ENCODE measurements around the gene CPZ.

CPZ gene

GRCh38 chr4:8582941-8583654 is 9.5 kb upstream of the CPZ start:
- no peaks in the 10 kb centered on the region for H3K4me1 ChIP-seq (ENCODE audit: insufficient read depth, low read length)
- no peak overlapping the region for H3K4me3 ChIP-seq (ENCODE audit: low read depth in 1 of 2, low read length in 2 of 2)
- no peaks in the 10 kb centered on the region for H3K36me3 ChIP-seq (ENCODE audit: insufficient read depth, low read length)
- peaks cover 0 to 49% of the 10 kb centered on the region in 2 donors for H3K27me3 ChIP-seq (ENCODE audit: control insufficient read depth in 1 of 2, insufficient read depth in 2 of 2, low read length in 2 of 2)
- H3K9me3 ChIP-seq (ENCODE audit: low read length), result no peaks in the 10 kb centered on the region
- H3K9ac ChIP-seq (ENCODE audit: low read length), result no peak overlapping the region
- no peak overlapping the region for H3K27ac ChIP-seq (ENCODE audit: low read depth, low read length)

GRCh38 chr4:8583655-8584025 is 8.9 kb upstream of the CPZ start:
- H3K4me1 ChIP-seq (ENCODE audit: insufficient read depth, low read length), result no peaks in the 10 kb centered on the region
- H3K9me3 ChIP-seq (ENCODE audit: low read length), result no peaks in the 10 kb centered on the region
- no peak overlapping the region for H3K9ac ChIP-seq (ENCODE audit: low read length)
- H3K27me3 ChIP-seq (ENCODE audit: control insufficient read depth in 1 of 2, insufficient read depth in 2 of 2, low read length in 2 of 2), result peaks cover 0 to 52% of the 10 kb centered on the region in 2 donors
- H3K36me3 ChIP-seq (ENCODE audit: insufficient read depth, low read length), result no peaks in the 10 kb centered on the region
- no peak overlapping the region for H3K4me3 ChIP-seq (ENCODE audit: low read depth in 1 of 2, low read length in 2 of 2)
- no peak overlapping the region for H3K27ac ChIP-seq (ENCODE audit: low read depth, low read length)

DNA sequence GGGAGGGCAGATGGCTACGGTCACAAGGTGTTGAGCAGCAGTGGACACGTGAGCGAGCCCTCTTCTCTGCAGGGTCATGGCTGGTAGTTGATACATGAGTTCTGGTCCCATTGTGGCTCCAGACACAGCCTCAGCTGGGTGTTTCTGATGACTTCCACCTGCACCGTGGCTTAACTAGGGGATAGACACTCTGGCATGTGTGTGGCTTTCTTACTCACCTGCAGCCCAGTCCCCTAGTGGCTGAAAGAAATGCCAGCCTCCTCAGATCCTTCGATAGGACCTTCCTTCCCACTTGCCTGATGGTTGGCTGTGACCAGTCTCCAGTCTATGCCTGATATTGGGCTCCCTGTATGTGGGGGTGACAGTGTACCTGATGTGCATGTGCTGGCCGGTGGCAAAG is 7.4 kb upstream of the CPZ start:
- Histone ChIP-seq H3K9ac (ENCODE audit: low read length) (no peak overlapping the region), H3K27ac (ENCODE audit: low read depth, low read length) (no peak overlapping the region), H3K9me3 (ENCODE audit: low read length) (no peaks in the 10 kb centered on the region), H3K27me3 (ENCODE audit: control insufficient read depth in 1 of 2, insufficient read depth in 2 of 2, low read length in 2 of 2) (peaks cover 0 to 44% of the 10 kb centered on the region in 2 donors), H3K4me1 (ENCODE audit: insufficient read depth, low read length) (no peaks in the 10 kb centered on the region), H3K4me3 (ENCODE audit: low read depth in 1 of 2, low read length in 2 of 2) (no peak overlapping the region), H3K36me3 (ENCODE audit: insufficient read depth, low read length) (no peaks in the 10 kb centered on the region)

GRCh38 chr4:8585721-8586212 is 6.8 kb upstream of the CPZ start:
- no peaks in the 10 kb centered on the region for H3K36me3 ChIP-seq (ENCODE audit: insufficient read depth, low read length)
- no peaks in the 10 kb centered on the region for H3K4me1 ChIP-seq (ENCODE audit: insufficient read depth, low read length)
- no peak overlapping the region for H3K27ac ChIP-seq (ENCODE audit: low read depth, low read length)
- H3K9me3 ChIP-seq (ENCODE audit: low read length), result no peaks in the 10 kb centered on the region
- H3K27me3 ChIP-seq (ENCODE audit: control insufficient read depth in 1 of 2, insufficient read depth in 2 of 2, low read length in 2 of 2), result peaks cover 0 to 40% of the 10 kb centered on the region in 2 donors
- no peak overlapping the region for H3K4me3 ChIP-seq (ENCODE audit: low read depth in 1 of 2, low read length in 2 of 2)
- H3K9ac ChIP-seq (ENCODE audit: low read length), result no peak overlapping the region

- Histone ChIP-seq H3K36me3 (ENCODE audit: insufficient read depth, low read length) (no peaks in the 10 kb centered on the region), H3K4me3 (ENCODE audit: low read depth in 1 of 2, low read length in 2 of 2) (no peak overlapping the region), H3K9me3 (ENCODE audit: low read length) (no peaks in the 10 kb centered on the region), H3K27me3 (ENCODE audit: control insufficient read depth in 1 of 2, insufficient read depth in 2 of 2, low read length in 2 of 2) (peaks cover 0 to 40% of the 10 kb centered on the region in 2 donors), H3K4me1 (ENCODE audit: insufficient read depth, low read length) (no peaks in the 10 kb centered on the region), H3K9ac (ENCODE audit: low read length) (no peak overlapping the region), H3K27ac (ENCODE audit: low read depth, low read length) (no peak overlapping the region)
These were observed 6.3 kb upstream of the CPZ start for GRCh38 chr4:8586246-8586645.

GRCh38 chr4:8586671-8587468 is 5.7 kb upstream of the CPZ start:
- H3K4me1 ChIP-seq (ENCODE audit: insufficient read depth, low read length), result no peaks in the 10 kb centered on the region
- H3K27me3 ChIP-seq (ENCODE audit: control insufficient read depth in 1 of 2, insufficient read depth in 2 of 2, low read length in 2 of 2), result peaks cover 0 to 40% of the 10 kb centered on the region in 2 donors
- no peak overlapping the region for H3K9ac ChIP-seq (ENCODE audit: low read length)
- no peak overlapping the region for H3K4me3 ChIP-seq (ENCODE audit: low read depth in 1 of 2, low read length in 2 of 2)
- H3K27ac ChIP-seq (ENCODE audit: low read depth, low read length), result no peak overlapping the region
- H3K9me3 ChIP-seq (ENCODE audit: low read length), result no peaks in the 10 kb centered on the region
- H3K36me3 ChIP-seq (ENCODE audit: insufficient read depth, low read length), result no peaks in the 10 kb centered on the region

GRCh38 chr4:8587469-8588195 is 4.9 kb upstream of the CPZ start:
- no peaks in the 10 kb centered on the region for H3K36me3 ChIP-seq (ENCODE audit: insufficient read depth, low read length)
- H3K9ac ChIP-seq (ENCODE audit: low read length), result no peak overlapping the region
- H3K4me3 ChIP-seq (ENCODE audit: low read depth in 1 of 2, low read length in 2 of 2), result no peak overlapping the region
- H3K4me1 ChIP-seq (ENCODE audit: insufficient read depth, low read length), result no peaks in the 10 kb centered on the region
- no peaks in the 10 kb centered on the region for H3K9me3 ChIP-seq (ENCODE audit: low read length)
- peaks cover 0 to 43% of the 10 kb centered on the region in 2 donors for H3K27me3 ChIP-seq (ENCODE audit: control insufficient read depth in 1 of 2, insufficient read depth in 2 of 2, low read length in 2 of 2)
- no peak overlapping the region for H3K27ac ChIP-seq (ENCODE audit: low read depth, low read length)

DNA sequence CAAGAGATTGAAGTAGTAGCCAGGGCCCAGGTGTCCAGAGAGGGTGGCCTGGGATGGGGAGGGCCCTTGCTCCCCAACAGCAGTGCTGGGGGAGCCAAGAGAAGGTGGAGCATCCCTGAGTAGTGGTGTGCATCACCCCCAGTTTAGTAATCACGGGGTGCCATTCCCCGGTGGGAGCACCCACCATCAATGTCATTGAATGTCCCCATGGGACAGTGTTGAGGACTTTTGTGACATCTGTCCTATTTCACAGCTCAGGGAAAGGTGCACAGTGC is 4.4 kb upstream of the CPZ start:
- Histone ChIP-seq H3K9ac (ENCODE audit: low read length) (no peak overlapping the region), H3K36me3 (ENCODE audit: insufficient read depth, low read length) (no peaks in the 10 kb centered on the region), H3K27ac (ENCODE audit: low read depth, low read length) (no peak overlapping the region), H3K4me1 (ENCODE audit: insufficient read depth, low read length) (no peaks in the 10 kb centered on the region), H3K27me3 (ENCODE audit: control insufficient read depth in 1 of 2, insufficient read depth in 2 of 2, low read length in 2 of 2) (peaks cover under 1 to 48% of the 10 kb centered on the region in 2 donors), H3K9me3 (ENCODE audit: low read length) (no peaks in the 10 kb centered on the region), H3K4me3 (ENCODE audit: low read depth in 1 of 2, low read length in 2 of 2) (no peak overlapping the region)

DNA sequence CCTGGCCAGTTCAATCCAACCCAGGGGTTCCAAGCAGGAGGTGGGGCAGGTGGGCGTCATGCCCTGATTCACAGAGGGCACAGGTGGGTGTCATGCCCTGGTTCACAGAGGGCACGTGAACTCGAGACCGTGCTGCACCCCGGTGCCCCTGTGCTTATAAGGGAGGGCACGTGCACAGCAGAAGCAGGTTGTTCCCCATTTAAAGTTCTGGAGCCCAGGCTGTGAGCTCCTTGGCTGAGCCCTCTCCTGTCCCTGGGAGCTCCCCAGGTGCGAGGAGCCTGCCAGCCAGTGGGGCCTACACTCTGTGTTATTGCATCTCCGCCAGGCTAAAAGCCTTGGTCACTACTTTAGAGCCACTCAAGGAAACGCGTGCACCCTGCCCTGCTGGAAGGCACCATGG is 3.2 kb upstream of the CPZ start:
- no peaks in the 10 kb centered on the region for H3K9me3 ChIP-seq (ENCODE audit: low read length)
- peaks cover 9 to 52% of the 10 kb centered on the region in 2 donors for H3K27me3 ChIP-seq (ENCODE audit: control insufficient read depth in 1 of 2, insufficient read depth in 2 of 2, low read length in 2 of 2)
- no peak overlapping the region for H3K4me3 ChIP-seq (ENCODE audit: low read depth in 1 of 2, low read length in 2 of 2)

GRCh38 chr4:8589823-8590545 is 2.6 kb upstream of the CPZ start:
- H3K36me3 ChIP-seq (ENCODE audit: insufficient read depth, low read length), result no peaks in the 10 kb centered on the region
- no peak overlapping the region for H3K9ac ChIP-seq (ENCODE audit: low read length)
- H3K27me3 ChIP-seq (ENCODE audit: control insufficient read depth in 1 of 2, insufficient read depth in 2 of 2, low read length in 2 of 2), result peaks cover 9 to 51% of the 10 kb centered on the region in 2 donors
- no peaks in the 10 kb centered on the region for H3K9me3 ChIP-seq (ENCODE audit: low read length)
- H3K4me3 ChIP-seq (ENCODE audit: low read depth in 1 of 2, low read length in 2 of 2), result no peak overlapping the region
- H3K4me1 ChIP-seq (ENCODE audit: insufficient read depth, low read length), result no peaks in the 10 kb centered on the region
- no peak overlapping the region for H3K27ac ChIP-seq (ENCODE audit: low read depth, low read length)

More for the DNA sequence above, 3.2 kb upstream of the CPZ start:
- H3K9ac ChIP-seq (ENCODE audit: low read length), result no peak overlapping the region
- no peaks in the 10 kb centered on the region for H3K4me1 ChIP-seq (ENCODE audit: insufficient read depth, low read length)
- H3K36me3 ChIP-seq (ENCODE audit: insufficient read depth, low read length), result no peaks in the 10 kb centered on the region
- no peak overlapping the region for H3K27ac ChIP-seq (ENCODE audit: low read depth, low read length)

DNA sequence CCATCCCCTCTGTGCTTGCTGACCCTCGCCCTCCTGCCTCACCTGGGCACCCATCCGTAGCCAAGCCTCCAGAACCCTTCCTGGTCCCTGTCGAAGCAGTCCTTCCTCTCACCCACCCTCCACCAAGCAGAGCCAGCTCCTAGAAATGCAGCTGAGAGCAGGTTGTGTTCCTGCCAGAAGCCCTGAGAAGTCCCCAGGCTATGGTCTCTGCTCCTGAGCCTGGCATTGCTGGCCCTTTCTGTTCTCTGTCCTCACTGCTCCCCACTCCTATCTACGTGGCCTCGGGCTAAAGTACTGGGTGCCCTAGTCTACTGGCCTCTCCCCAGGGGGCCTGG is 2.1 kb upstream of the CPZ start:
- Histone ChIP-seq H3K4me1 (ENCODE audit: insufficient read depth, low read length) (no peaks in the 10 kb centered on the region), H3K27me3 (ENCODE audit: control insufficient read depth in 1 of 2, insufficient read depth in 2 of 2, low read length in 2 of 2) (peaks cover 9 to 46% of the 10 kb centered on the region in 2 donors), H3K36me3 (ENCODE audit: insufficient read depth, low read length) (no peaks in the 10 kb centered on the region), H3K4me3 (ENCODE audit: low read depth in 1 of 2, low read length in 2 of 2) (no peak overlapping the region), H3K9me3 (ENCODE audit: low read length) (no peaks in the 10 kb centered on the region), H3K9ac (ENCODE audit: low read length) (no peak overlapping the region), H3K27ac (ENCODE audit: low read depth, low read length) (no peak overlapping the region)
